Measurements from ENCODE around the gene TOP2B. TPM values are rescaled to one million over a fixed set of nuclear protein-coding genes. Genes with fewer than 3 reads are reported as not detected.

Gene TOP2B
- total and polyA plus RNA-seq, 12 donors, result 34.2 to 126 (median 101) TPM

DNA sequence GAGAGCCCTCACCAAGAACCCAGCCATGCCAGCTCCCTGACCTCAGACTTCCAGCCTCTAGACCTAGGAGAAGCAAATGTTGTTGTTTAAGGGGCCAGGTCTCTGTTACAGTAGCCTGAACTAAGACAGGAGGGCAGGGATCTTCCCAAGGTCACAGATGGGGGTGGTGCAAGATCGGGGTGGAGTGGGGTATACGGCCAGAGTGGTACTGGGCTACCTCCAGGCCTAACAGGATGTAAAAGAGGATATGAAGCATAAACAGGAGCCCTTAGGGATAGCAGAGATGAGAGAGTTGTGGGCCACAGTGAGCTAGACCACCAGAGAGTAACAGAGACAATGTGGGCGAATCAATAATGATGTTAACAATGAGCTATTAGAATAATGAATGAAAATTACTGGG, 82.9 kb downstream of the TOP2B start:
- H3K27ac ChIP-seq, result no peak overlapping the region
- peaks cover 0 to 17% (median 1%) of the 10 kb centered on the region in 9 donors for H3K4me1 ChIP-seq
- H3K36me3 ChIP-seq, result peaks cover 0 to 36% (median 10%) of the 10 kb centered on the region in 9 donors
- DNase-seq (no peak), ATAC-seq (no peak)
- 96% methylated on average over 3 of the region's 3 CpGs for WGBS, 2 donors
- TF ChIP-seq, protein P1, sequence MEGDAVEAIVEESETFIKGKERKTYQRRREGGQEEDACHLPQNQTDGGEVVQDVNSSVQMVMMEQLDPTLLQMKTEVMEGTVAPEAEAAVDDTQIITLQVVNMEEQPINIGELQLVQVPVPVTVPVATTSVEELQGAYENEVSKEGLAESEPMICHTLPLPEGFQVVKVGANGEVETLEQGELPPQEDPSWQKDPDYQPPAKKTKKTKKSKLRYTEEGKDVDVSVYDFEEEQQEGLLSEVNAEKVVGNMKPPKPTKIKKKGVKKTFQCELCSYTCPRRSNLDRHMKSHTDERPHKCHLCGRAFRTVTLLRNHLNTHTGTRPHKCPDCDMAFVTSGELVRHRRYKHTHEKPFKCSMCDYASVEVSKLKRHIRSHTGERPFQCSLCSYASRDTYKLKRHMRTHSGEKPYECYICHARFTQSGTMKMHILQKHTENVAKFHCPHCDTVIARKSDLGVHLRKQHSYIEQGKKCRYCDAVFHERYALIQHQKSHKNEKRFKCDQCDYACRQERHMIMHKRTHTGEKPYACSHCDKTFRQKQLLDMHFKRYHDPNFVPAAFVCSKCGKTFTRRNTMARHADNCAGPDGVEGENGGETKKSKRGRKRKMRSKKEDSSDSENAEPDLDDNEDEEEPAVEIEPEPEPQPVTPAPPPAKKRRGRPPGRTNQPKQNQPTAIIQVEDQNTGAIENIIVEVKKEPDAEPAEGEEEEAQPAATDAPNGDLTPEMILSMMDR (IDR thresholded peaks at IDR 0.05), result no peak
- H3K4me3 ChIP-seq, result no peak overlapping the region
- intact Hi-C loops (cut with DNase I), result loop anchor here in 2 of 10 donors (10.0 kb wide), 2 partner anchors 277 to 627 kb away; no protein-coding TSS in a partner anchor
- peaks cover 0 to 5% (median 0%) of the 10 kb centered on the region in 11 donors for H3K9me3 ChIP-seq
- no peaks in the 10 kb centered on the region for H3K27me3 ChIP-seq

DNA sequence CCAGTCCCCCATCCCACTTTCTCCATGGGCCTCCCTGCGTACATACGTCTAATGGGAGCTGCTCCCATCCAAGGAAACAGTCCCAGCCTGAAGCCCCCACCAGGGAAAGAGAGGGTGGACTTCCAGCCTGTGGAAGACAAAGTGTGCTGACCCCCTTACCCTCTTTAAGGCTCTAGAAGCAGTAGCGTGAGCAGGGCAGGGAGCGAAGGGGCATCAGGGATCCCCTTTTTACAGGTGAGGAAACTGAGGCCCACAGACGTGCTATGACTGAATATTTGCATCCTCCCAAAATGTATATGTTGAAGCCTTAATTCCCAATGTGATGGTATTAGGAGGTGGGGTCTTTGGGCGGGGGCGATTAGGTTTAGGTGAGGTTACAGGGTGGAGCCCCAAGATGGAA, 83.4 kb downstream of the TOP2B start:
- 98 to 99% methylated on average over 7 of the region's 7 CpGs for WGBS, 2 donors
- H3K4me1 ChIP-seq, result peaks cover 0 to 18% (median 0%) of the 10 kb centered on the region in 9 donors
- ATAC-seq, result no peak
- peaks cover 0 to 5% (median 0%) of the 10 kb centered on the region in 11 donors for H3K9me3 ChIP-seq
- TF ChIP-seq, protein P1 (IDR thresholded peaks at IDR 0.05), result no peak
- no peaks in the 10 kb centered on the region for H3K27me3 ChIP-seq
- intact Hi-C loops (cut with DNase I), result loop anchor here in 2 of 10 donors (10.0 kb wide), 2 partner anchors 277 to 627 kb away; no protein-coding TSS in a partner anchor
- peaks cover 0 to 37% (median 10%) of the 10 kb centered on the region in 9 donors for H3K36me3 ChIP-seq
- H3K27ac ChIP-seq, result no peak overlapping the region
- no peak for DNase-seq
- no peak overlapping the region for H3K4me3 ChIP-seq

DNA sequence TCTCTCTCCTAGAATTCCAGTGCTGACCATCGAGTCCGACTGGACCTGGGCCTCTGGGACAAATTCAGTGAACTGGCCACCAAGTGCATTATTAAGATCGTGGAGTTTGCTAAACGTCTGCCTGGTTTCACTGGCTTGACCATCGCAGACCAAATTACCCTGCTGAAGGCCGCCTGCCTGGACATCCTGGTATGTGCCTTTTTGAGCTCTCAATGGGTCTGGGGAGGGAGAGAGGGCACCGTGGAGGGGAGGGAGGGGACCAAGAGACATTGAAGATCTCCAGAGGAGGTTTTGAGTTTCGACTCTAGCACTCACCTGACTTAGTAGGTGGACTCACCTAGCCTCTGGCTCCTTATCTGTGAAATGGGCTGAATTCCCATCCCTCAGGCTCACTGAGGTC, 84.2 kb downstream of the TOP2B start:
- TF ChIP-seq, protein P1 (IDR thresholded peaks at IDR 0.05), result no peak
- peaks cover 0 to 5% (median 0%) of the 10 kb centered on the region in 11 donors for H3K9me3 ChIP-seq
- 90 to 91% methylated on average over 8 of the region's 8 CpGs for WGBS, 2 donors
- DNase-seq (no peak), ATAC-seq (no peak)
- peaks cover 0 to 37% (median 10%) of the 10 kb centered on the region in 9 donors for H3K36me3 ChIP-seq
- intact Hi-C loops (cut with DNase I), result loop anchor here in 2 of 10 donors (10.0 kb wide), 2 partner anchors 276 to 626 kb away; no protein-coding TSS in a partner anchor
- no peaks in the 10 kb centered on the region for H3K27me3 ChIP-seq
- peaks cover 0 to 18% (median 0%) of the 10 kb centered on the region in 9 donors for H3K4me1 ChIP-seq
- H3K27ac ChIP-seq, result no peak overlapping the region
- H3K4me3 ChIP-seq, result no peak overlapping the region

DNA sequence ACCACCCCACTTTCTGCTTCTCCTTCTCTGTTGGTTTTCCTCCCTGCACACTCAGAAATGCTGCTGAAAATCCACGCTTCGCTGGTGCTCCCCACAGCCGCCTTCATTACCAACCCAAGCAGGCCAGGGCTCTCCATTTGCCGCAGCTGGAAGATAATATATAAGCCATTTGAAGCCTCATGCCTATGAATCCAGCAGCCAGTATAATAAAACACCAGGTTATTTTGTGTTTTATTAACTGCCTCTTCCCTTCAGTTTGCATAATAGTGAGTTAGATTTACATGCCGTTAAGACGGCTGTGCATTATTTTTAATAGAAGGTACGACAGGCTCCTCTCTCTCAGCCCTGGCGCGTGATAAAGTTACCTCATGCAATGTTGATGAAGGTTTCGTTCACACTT, 86.6 kb downstream of the TOP2B start:
- no peak for DNase-seq
- no peak overlapping the region for H3K27ac ChIP-seq
- intact Hi-C loops (cut with DNase I), result no loop called here
- ATAC-seq, result no peak
- no peak overlapping the region for H3K4me3 ChIP-seq
- peaks cover 0 to 5% (median 0%) of the 10 kb centered on the region in 11 donors for H3K9me3 ChIP-seq
- no peaks in the 10 kb centered on the region for H3K27me3 ChIP-seq
- TF ChIP-seq, protein P1 (IDR thresholded peaks at IDR 0.05), result no peak
- WGBS, 2 donors, result 96 to 97% methylated on average over 10 of the region's 10 CpGs
- H3K36me3 ChIP-seq, result peaks cover 0 to 35% (median 10%) of the 10 kb centered on the region in 9 donors
- H3K4me1 ChIP-seq, result peaks cover 0 to 36% (median 9%) of the 10 kb centered on the region in 9 donors

Data from heart right ventricle (tissue), 16 donors.